Upper lobe of left lung (tissue), 4 donors: ENCODE results near the gene CTNNAL1.

Experiments used
- CTCF ChIP-seq, 6 experiments: fragments of 450-650 bp in 4 of 6; fragments of 200-600 bp in 2 of 6; sonication (generic) in 2 of 6; IDR thresholded peaks; one replicate each; pipeline ENCODE4 v1.5.1; 2016 to 2019; ENCODE audit warnings: antibody characterized with exemption in 6 of 6
- POLR2AphosphoS5 ChIP-seq, 2 donors: sonication (generic); formaldehyde crosslinking; IDR thresholded peaks; one replicate each; pipeline ENCODE4 v1.5.1; 2017; ENCODE audit warnings: antibody characterized with exemption in 2 of 2

GRCh38 chr9:109028457-109028856 lies 15.2 kb upstream of the CTNNAL1 start:
- TF ChIP-seq CTCF (IDR thresholded peaks at IDR 0.05) (no peak), POLR2AphosphoS5 (IDR thresholded peaks at IDR 0.05) (no peak)
